Stimulated activated CD8-positive, alpha-beta memory T cell treated with anti-CD3 and anti-CD28 coated beads, Interleukin-4, amount 100 ng/mL, for 1 hour (primary cell): ENCODE results near the gene PHF19.

Experiments used
- DNase-seq, 2 donors: peaks; one replicate each; pipeline ENCODE4 v3.0.0-alpha.2; 2020; ENCODE audit warnings: low read depth in 2 of 2, low spot score in 1 of 2

PHF19 gene

DNA sequence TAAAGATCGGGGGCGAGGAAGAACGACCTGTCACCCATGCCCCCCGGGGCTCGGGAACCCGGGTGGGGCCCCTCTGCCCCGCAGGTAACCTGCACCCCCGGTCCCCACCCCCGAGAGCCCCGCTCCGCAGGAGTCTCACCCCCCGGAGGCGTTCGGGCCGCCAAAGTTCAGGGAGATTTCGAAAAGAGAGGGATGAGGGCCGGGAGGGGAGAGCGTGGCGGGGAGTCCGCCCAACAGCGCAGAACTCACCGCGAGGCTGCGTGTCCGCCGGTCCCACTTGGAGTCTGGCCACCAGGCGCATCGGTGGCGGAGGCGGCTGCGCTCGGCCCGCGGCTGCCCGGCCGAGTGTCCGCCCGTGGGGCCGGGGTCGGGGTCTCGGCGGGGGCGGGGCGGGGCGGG lies at the start of gene PHF19:
Gene PHF19 (minus strand): TSS at position 347 of the 399 bp plus-strand sequence. CDS start 2,447 bp downstream, outside the sequence.
- DNase-seq: no peak

DNA sequence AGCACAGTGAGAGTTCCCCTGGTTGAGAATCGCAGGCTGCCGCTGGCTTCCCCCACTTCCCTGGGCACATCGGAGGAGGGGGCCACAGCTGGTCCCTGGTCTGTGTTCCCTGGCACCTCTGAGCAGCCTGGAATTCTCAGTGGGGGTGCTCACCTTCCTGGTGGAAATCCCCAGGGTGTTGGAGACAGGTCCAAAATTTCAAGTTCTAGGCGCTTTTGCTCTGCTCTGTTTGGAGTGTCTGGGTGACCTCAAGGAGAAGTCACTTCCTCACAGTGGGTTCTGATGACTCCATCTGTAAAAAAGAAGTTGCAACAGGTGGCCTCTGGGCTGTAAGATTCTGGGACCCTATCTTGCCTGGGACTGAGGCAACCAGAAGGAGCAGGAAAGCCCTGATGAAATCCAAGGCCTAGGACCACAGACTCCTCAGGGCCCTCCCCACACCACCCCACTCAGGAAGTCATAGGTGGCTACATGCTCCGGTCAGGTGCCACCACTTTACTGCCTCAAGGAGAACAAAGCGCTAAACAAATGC lies 49.5 kb upstream of the PHF19 start, which contains the start of gene TRAF1:
Gene TRAF1 (minus strand): TSS at position 400 of the 532 bp plus-strand sequence. CDS start 721 bp downstream, outside the sequence.
- DNase-seq: no peak

DNA sequence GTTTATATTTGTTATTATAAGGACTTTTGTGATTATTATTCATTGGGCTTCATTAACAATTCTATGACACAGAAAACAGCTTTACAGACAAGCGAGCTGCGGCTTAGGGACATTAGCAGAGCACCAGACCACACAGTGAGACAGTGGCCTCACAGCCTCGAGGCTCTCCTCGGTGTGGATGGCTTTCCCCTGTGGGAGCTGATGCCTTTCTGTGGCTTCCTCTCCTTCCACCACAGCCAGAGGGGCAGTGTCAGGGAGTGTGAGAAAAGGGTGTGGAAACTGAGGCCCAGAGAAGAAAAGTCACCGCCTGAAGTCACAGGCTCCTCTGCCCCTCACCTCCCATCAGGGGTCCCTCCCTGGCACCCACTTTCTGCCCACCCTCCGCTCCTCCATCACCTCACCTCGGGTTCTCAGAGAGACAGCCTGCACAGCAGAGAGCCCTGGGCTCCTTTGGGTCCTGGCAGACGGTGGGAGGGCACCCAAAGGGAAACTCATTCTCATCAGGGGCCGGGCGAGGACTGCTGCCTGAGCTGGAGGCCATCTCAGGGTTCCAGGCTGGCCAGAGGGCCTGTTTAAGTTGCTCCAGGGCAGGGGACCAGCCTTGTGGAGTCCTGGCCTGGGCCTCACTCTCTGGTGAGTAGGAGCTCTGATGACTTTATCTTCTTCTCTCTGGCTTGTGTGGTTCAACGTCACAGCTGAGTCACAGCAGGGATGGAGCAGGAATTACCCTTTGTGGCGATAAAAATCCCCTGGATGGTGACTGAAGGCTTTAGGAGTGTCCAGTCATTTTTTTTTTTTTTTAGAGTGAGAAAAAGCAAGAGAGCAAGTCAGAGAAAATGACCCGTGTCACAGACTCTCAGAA lies 48.8 kb upstream of the PHF19 start:
- DNase-seq: no peak

DNA sequence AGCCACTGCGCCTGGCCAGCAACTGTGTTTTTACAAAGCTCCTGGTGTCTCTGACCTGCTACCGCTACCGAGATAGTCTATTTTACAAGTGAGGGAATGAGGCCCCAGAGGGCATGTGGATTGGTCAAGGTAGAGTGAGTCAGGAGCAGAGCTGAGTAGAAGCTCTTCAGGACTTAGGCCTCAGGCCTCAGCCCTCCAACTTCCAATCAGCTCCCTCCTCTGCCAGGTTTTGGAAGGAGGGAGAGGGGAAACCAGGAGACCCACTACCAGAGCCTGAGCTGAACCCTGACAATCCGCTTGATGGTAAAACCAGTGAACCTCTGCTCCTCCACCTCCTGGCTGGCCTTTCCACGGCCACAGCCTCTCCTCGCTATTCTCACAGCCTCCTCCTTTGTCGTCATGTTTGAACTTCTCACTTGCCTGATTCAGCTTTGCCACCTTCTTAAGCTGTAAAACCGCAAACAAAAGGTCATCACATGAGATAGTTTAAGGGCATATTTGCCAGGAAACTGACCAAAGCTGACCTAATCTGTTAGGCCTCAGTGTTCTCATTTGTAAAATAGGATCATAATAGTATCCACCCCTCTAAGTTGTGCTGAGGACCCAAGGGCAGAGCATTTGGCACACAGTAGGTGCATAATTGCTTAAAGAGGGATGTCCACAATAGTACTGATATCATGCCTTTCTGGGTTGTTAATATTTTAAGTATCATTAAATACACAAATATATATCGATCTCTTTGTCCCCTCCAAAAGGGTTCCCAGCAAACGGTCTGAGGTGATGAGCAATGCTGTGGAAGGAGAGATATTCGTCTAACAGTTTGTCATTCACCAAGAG lies 47.9 kb upstream of the PHF19 start:
- no peak for DNase-seq

DNA sequence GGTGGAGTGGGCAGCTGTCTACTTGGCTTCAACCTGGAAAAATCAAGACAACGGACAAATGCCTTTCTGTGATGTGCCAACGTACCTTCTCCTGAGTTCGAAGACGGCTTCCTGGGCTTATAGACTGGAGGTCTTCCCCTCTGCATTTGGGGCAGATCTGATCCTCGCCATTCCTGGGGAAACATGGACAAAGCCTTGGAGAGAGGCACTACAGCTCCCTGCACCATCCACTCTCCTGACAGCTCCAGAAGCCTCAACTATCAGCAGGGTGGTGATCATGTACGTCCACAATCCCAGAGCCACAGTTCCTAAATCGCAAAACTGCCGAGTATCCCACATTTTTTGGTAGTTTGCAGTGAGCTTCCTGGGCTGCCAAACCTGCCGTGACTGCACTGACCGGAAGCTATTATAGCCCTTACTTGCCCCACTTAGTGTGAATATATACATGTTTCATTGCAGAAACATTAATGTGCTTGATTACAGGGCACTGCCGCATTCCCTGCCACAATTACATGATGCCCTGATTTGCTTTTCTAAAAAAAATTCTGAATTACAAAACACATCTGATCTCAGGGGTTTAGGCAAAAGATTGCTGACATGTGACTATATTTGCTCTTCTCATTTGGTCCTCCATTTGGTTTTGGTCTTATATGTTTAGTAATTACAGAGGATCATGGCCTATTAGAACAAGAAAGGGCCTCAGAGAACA lies 46.8 kb upstream of the PHF19 start:
- DNase-seq: no peak

DNA sequence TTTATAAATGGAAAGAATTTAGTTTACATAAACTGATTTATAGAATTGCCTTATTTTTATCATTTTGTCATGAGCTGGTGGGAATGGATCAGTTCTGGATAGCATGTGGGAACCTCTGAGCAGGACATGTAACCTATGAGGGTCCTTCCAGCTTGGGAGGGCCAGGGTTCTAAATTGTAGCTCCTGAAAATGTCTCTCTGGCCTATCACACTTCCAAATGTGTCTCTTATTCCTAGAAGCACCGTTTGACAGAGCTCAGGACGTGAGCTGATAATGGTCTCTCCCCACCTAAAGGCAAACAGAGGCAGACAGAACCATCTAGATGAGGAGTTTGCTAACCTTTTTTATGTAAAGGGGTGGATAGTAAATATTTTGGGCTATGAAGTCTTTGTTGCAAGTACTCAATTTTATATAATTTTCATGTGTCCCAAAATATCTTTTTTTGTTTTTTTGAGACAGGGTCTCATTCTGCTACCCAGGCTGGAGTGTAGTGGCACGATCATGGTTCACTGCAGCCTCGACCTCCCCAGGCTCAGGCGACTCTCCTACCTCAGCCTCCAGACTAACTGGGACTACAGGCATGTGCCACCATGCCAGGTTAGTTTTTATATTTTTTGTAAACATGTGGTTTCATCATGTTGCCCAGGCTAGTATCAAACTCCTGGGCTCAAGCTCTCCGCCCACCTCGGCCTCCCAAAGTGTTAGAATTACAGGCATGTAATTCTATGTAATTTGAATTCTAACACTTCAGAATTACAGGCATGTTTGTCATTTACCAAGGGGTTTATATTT lies 45.6 kb upstream of the PHF19 start:
- no peak for DNase-seq

DNA sequence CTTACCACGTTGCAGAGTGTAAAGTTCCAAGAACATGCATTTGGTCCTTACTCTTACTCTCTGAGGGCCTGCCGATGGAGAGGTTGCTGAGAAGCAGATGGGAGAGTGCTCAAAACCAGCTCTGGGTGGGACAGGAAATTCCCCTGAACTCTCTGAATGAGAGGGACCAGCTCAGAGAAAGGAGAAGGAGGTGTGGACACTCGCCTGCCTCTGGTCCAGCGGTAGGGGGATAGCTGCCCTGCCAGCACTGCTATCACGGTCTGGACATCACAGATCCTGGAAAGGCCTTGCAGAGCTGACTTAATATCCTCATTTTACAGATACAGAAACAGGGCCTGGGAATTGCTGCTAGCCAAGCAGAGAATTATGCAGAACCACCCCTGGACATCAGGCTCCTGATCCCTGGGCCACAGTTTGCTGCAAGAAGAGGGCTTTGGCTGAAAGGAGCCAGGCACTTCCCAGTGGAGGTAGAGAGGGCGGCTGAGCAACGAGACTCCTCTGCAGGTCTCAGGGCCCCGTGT lies 44.7 kb upstream of the PHF19 start:
- DNase-seq: no peak

DNA sequence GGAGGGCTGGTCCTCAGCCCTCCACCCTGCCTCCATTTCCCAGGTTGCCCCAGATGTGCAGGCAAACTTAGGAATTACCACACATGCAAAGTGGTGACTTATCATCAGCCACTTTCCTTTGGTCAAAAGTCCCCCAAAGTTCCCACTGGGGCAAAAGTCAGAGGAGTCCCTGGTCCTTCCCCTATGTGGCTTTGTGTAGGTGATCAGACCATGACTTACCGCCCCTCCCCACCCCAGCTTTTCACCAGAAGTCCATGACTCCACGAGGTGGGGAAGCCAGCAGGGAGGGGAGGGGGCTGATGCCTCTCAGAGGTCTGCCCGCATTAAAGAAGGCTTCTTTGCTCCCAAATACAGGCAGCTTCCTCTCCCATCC lies 43.8 kb upstream of the PHF19 start:
- no peak for DNase-seq

DNA sequence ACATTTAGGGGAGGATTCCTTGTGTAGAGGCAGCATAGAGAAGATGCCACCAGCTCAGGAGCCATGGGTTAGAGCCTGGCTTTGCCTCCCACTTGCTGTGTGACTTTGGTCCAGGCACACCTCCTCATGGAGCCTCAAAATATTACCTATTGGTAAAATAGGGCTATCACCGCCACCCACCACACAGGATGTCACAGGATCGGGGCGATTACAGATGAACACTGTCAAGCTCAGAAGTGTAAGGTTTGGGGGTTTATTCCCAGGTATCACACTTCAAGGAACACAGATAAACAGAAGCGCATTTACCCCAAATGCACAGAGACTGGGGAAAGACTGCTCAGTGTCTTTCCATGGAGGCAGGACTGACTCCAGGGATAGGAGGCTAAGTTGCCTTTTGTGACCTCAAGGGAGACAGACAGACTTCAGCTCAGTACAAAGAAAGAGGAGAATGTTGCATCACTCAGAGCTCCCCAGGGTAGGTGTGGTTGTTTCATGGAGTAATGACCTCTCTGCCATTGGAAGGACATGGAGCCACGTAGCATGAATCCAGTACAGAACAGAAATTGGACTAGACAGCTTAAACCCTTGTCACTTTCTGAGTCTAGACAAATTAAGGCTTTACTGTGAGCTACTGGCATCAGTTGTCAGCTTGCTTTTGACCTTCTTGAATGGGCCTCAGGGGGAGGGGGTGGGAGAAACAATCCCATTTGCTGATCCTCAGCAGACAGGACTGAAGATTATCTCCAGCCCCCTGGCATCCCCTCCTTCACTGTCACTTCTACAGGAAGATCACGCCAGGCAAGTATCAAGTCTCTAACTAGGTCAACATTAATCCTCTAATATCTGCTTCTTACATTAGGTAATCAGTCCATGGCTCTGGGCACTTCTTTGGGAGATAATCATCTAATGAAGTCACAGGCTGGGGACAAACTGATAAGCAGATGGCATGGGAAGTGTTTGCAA lies 43.1 kb upstream of the PHF19 start:
- no peak for DNase-seq

DNA sequence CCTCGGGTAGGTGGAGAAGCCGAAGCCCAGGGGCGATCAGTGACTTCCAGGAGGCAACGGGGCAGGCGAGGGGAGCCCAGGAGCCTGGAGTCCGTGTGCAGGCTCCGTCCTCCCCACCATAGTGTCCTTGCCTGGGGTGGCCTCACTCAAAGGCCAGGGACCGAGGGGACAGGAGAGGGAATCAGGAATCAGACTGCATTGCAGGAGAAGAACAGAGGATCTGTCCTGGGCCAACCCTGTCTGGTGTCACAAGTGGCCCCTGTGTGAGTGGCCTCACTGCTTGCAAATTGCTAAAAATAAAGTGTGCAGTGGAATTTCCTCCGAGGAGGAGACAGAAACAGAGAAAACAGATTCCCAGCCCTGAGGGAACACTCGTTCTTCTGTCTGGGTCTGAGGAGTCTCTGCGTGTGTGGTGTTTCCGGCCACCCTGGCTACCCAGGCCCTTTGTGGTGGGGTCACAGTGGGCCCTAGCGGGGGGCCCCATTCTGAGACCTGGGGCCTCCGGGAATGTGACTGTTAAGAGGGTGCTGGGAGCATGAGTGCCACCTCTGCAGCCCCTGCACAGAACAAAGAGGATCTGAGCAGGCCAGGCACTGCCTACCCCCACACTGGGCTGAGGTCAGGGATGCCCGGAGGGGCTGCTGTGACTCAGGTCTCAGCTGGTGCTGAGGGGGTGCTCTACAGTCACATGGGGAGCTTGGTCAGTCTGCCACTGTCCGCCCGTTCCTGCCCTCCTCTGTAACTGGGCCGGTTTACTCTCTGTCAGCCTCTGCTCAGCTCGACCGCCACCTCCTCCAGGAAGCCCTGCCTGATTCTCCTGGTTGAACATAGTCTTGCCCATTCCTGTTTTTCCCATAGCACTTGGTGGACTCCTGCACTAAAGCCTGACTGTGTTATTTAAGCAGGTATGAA lies 42.2 kb upstream of the PHF19 start:
- DNase-seq: no peak

DNA sequence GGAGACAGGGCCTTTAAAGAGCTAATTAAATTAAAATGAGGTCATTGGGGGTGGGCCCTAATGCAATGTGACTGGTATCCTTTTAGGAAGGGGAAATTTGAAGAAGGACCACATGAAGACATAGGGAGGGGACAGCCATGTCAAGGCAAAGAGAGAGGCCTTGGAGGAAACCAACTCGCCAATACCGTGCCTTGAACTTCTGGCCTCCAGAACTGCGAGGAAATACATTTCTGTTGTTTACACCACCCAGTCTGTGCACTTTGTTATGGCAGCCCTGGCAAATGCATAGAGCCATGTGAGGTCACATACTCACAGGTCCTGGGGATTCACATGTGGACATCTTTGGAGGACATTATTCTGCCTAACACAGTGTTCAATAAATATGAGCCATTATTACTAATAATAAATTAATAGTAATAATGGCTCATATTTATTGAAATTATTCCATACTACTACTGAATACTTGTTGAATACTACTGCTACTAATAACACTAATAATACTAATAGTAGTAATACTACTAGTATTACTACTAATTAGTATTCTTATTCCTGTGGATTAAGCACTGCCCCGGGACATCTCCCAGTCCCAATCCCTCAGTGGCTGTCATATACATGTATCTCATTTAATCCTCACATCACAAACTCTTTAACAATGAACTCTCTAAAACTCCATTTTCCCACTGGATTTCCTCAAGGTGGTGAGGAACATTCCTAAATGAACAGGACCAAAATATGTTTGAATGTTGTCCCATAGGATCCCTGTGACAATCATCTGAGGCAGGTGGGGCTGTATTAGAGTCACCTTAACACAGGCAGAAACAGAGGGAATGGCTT lies 41.2 kb upstream of the PHF19 start:
- no peak for DNase-seq

DNA sequence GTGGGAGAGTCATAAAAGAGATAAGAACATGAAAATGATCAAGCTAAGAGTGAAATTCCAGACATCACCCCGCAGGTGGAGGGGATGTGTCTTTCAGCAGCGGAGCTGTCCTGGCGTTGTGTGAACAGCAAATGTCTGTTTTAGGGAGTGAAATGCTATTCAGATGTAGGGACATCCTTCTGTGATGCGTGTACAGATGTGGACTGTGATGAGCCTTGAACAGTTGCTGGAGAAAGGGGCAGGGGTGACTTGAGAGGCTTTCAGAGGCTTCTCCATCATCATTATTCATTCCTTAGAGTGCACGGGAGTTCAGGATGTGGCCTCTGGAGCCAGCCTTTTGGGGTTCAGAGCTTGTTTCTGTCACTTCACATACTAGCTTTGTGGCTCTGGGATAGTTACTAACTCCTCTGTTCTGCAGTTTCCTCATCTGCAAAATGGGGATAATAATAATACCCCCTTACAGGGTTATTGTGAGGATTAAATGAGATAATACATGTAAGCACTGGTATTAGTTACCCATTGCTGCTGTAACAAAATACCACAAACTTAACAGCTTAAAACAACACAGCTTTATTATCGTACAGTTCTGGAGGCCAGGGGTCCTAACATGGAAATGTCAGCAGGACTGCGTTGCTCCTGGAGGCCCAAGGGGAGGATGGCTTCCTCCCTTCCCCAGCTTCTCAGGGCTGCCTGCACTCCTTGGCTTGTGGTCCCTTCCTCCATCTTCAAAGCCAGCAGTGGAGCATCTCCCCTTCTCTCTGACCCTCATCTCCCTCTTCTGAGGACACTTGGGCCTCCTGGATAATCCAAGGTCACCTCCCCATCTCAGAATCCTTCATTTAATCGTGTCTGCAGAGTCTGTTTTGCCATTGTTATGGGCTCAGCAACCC lies 40.2 kb upstream of the PHF19 start:
- no peak for DNase-seq

DNA sequence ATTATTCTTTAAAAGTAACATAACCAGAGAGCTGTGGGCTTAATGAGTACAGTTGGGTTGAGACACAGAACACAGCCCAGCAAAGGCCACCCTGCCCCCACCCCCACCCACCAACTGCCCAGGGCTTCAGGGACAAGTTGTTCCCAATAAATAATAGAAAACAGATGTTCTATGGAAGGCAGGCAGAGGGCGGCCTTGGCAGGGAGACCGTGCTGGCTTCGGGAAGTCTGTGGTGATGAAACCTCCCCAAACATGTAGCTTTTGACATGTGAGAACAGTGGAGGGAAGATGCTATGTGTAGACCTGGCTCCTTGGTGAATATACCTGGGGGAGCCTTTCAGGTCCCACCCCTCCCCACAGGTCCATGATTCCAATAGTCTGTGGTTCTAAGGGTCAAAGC lies 39.6 kb upstream of the PHF19 start:
- no peak for DNase-seq

DNA sequence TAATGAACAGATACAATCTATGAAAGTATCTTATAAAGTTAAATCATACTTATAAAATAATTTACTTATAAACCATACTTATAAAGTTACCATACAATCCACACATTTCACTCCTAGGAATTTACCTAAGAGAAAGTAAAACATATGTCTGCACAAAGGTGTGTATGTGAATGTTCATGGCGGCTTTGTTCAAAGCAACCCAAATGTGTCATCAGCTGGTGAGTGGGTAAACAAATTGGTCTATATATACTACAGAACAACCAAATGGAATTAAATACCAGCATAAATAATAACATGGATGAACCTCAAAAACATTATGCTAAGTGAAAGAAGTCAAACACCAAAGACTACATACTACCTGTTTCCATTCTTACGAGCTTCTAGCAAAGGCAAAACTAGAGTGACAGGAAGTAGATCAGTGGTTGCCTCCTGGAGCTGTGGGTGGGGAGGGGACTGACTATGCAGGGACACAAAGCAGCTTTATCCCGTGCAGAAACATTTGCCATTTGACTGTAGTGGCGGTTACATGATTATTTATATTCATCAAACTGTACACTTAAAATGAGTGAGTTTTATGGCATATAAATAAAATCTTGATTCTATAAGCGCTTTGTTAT lies 39.0 kb upstream of the PHF19 start:
- DNase-seq: no peak

DNA sequence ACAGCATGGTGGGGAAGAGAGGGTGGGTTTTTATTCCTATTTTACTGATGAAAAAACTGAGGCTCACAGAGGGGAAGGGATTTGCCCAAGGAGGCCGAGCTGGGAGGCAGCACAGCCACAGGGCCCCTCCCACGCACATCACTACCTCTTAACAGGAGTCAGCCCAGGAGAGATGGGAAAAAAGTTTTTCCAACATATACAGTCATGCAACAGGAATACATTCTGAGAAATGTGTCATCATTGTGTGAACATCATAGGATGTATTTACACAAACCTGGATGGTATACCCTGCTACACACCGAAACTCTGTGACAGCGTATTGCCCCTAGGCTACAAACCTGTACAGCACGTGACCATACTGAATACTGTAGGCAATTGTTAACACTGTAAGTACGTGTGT lies 38.0 kb upstream of the PHF19 start:
- no peak for DNase-seq

DNA sequence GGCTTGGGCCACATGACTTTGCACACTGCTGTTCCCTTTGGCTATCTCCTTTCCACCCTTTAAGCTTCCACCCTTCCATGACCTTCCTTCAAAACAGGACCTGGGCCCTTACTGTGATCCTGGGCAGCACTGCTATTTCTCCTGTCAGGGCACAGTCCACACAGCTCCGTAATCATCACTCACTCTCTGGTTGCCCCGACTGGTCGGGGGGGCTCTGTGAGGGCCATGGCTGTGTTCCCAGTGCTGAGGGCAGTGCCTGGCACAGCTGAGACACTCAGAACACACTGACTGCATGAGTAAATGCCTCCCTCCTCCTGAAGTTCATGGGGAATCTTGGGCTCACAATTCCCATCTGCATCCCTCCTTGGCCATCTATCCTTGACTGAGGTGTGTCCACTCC lies 37.4 kb upstream of the PHF19 start:
- DNase-seq: no peak
